GM12891 (cell line): ENCODE measurements around the gene MAPK4.

Source experiments
- PAX5 ChIP-seq: IDR thresholded peaks from 2 replicates; pipeline ENCODE4 v1.6.1; 2011; ENCODE audit warnings: low read length, moderate library complexity, mild to moderate bottlenecking; ENCODE audit not compliant: insufficient read depth, severe bottlenecking
- POLR2A ChIP-seq: IDR thresholded peaks from 2 replicates; pipeline ENCODE4 v1.6.1; 2011; ENCODE audit warnings: low read depth, low read length, control low read depth
- POLR2AphosphoS5 ChIP-seq: IDR thresholded peaks from 2 replicates; pipeline ENCODE4 v1.6.1; 2011; ENCODE audit warnings: low read depth, low read length, control low read depth
- POU2F2 ChIP-seq: IDR thresholded peaks from 2 replicates; pipeline ENCODE4 v1.6.1; 2011; ENCODE audit warnings: low read depth, mild to moderate bottlenecking, control low read depth, low read length, moderate library complexity
- SPI1 ChIP-seq: IDR thresholded peaks from 2 replicates; pipeline ENCODE4 v1.6.1; 2011; ENCODE audit warnings: low read depth, low read length, control low read depth
- TAF1 ChIP-seq: IDR thresholded peaks from 2 replicates; pipeline ENCODE4 v1.6.1; 2011; ENCODE audit warnings: low read depth, low read length, control low read depth

DNA sequence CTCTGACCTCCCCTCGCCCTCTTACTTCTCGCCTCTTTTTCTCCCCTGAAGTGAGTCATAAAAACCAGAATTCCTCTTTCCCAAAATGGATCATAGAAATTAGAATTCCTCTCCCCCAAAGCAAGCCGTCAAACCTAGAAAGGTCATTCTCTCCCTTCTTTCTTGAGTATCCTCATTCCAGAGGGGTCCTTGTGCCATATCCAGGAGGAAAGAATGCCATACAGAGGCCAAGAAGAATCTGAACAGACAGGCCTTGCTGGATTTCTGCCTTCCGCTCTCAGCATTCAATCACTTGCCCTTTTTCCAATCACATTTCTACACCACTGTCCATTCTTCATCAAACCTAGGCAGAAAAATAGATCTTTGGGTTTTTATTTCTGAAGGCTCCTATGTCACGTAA is 31.1 kb upstream of the MAPK4 start:
- TF ChIP-seq POLR2A (no peak), TAF1 (no peak), PAX5 (no peak), POLR2AphosphoS5 (no peak), SPI1 (no peak), POU2F2 (no peak)
